Type B pancreatic cell (in vitro differentiated cells): Measurements from ENCODE around the gene TRIM9. TPM values are rescaled to one million over a fixed set of nuclear protein-coding genes. Genes with fewer than 3 reads are reported as not detected.

Source experiments
- DNase-seq: peaks from one replicate; pipeline ENCODE4 v3.0.0; 2021; ENCODE audit warnings: mixed read lengths; ENCODE audit not compliant: unreplicated experiment; ENCODE audit errors: extremely low spot score
- H3K27ac Mint-ChIP-seq: 2 replicates; pipeline ENCODE4 v1.8.0; 2021; ENCODE audit warnings: mild to moderate bottlenecking, mixed read lengths
- H3K27me3 Mint-ChIP-seq: 2 replicates; pipeline ENCODE4 v1.8.0; 2021; ENCODE audit warnings: mixed read lengths
- H3K36me3 Mint-ChIP-seq: 2 replicates; pipeline ENCODE4 v1.8.0; 2021; ENCODE audit warnings: mixed read lengths
- H3K4me1 Mint-ChIP-seq: one replicate; pipeline ENCODE4 v1.8.0; 2021; ENCODE audit warnings: mixed read lengths; ENCODE audit not compliant: unreplicated experiment
- H3K4me3 Mint-ChIP-seq: 2 replicates; pipeline ENCODE4 v1.8.0; 2021; ENCODE audit warnings: mild to moderate bottlenecking, mixed read lengths
- H3K9me3 Mint-ChIP-seq: 2 replicates; pipeline ENCODE4 v1.8.0; 2021; ENCODE audit warnings: mixed read lengths
- total RNA-seq: library from RNA; stranded (reverse); gene quantifications from 2 replicates; pipeline ENCODE4 v1.2.1, GENCODE V29; 2021; ENCODE audit warnings: low replicate concordance
- TF ChIP-seq, protein P1 (sequence below): fragments of 200-600 bp; sonication (generic); conservative IDR thresholded peaks from 2 replicates; pipeline ENCODE4 v1.5.0; 2021; ENCODE audit warnings: antibody characterized with exemption, mild to moderate bottlenecking

Gene TRIM9
- total RNA-seq, 1 donor from 2014 or later: 3.7 TPM

DNA sequence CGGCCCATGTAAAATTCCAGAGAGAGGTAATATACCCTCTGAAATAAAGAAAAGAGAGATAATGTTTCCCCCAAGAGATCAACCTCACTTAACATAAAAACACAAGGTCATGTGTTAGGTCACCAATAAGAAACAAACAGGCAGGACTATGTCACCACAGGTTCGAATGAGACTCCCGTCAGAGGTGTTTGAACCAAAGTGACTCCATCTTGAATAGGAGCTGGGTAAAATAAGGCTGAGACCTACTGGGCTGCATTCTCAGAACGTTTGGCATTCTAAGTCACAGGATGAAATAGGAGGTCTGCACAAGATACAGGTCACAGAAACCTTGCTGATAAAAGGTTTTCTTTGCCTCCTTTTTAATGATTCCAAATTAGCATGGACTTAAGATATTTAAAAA is 157.1 kb downstream of the TRIM9 start:
- peaks cover 17% of the 10 kb centered on the region for H3K36me3 Mint-ChIP-seq
- no peak overlapping the region for H3K4me3 Mint-ChIP-seq
- no peaks in the 10 kb centered on the region for H3K4me1 Mint-ChIP-seq
- no peak for DNase-seq
- H3K27me3 Mint-ChIP-seq: peaks cover 6% of the 10 kb centered on the region
- no peaks in the 10 kb centered on the region for H3K9me3 Mint-ChIP-seq
- TF ChIP-seq, protein P1, sequence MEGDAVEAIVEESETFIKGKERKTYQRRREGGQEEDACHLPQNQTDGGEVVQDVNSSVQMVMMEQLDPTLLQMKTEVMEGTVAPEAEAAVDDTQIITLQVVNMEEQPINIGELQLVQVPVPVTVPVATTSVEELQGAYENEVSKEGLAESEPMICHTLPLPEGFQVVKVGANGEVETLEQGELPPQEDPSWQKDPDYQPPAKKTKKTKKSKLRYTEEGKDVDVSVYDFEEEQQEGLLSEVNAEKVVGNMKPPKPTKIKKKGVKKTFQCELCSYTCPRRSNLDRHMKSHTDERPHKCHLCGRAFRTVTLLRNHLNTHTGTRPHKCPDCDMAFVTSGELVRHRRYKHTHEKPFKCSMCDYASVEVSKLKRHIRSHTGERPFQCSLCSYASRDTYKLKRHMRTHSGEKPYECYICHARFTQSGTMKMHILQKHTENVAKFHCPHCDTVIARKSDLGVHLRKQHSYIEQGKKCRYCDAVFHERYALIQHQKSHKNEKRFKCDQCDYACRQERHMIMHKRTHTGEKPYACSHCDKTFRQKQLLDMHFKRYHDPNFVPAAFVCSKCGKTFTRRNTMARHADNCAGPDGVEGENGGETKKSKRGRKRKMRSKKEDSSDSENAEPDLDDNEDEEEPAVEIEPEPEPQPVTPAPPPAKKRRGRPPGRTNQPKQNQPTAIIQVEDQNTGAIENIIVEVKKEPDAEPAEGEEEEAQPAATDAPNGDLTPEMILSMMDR: no peak
- no peak overlapping the region for H3K27ac Mint-ChIP-seq

DNA sequence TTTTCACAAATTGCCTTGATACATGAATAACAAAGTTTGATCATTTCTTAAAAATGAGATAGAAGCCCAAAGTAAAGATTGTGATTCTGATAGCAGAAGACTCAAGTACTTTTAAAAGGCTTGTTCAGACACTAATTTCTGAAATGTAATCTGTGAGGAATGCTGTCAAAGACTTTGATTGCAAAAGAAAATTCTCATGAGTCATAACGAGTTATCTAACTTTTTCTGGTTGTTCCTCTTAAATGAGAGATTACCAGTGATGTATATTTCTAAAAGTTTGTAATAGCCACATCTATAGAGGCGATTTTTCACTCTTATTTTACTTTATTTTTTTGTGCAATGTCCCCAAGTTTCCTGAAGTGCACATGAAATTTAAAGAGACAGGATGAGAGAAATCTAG is 157.6 kb downstream of the TRIM9 start:
- Mint-ChIP-seq H3K36me3 (peaks cover 17% of the 10 kb centered on the region), H3K27ac (no peak overlapping the region), H3K27me3 (peaks cover 6% of the 10 kb centered on the region), H3K9me3 (no peaks in the 10 kb centered on the region), H3K4me1 (peaks cover 4% of the 10 kb centered on the region), H3K4me3 (no peak overlapping the region)
- DNase-seq: no peak
- TF ChIP-seq, protein P1: no peak

DNA sequence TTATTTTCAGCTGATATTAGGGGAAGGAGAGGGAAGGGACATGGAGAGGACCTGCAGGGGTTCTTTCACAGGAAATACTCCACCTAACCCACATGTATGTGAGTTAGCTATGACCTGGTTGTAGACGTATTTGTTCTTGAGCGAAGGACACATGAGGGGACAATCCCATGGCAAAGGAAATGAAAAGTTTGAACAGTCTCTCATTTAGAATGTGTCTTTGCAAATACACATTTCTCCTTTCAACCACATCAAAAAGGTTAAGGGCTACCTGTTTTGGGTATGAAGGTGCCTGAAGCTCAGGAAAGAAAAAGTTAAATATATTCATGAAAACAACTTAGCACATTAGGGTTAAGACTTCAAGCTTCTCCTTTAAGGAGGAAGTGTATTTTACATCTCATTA is 158.0 kb downstream of the TRIM9 start:
- H3K4me3 Mint-ChIP-seq: no peak overlapping the region
- peaks cover 18% of the 10 kb centered on the region for H3K36me3 Mint-ChIP-seq
- peaks cover 8% of the 10 kb centered on the region for H3K4me1 Mint-ChIP-seq
- no peaks in the 10 kb centered on the region for H3K9me3 Mint-ChIP-seq
- H3K27ac Mint-ChIP-seq: no peak overlapping the region
- TF ChIP-seq, protein P1: no peak
- H3K27me3 Mint-ChIP-seq: peaks cover 4% of the 10 kb centered on the region
- no peak for DNase-seq

DNA sequence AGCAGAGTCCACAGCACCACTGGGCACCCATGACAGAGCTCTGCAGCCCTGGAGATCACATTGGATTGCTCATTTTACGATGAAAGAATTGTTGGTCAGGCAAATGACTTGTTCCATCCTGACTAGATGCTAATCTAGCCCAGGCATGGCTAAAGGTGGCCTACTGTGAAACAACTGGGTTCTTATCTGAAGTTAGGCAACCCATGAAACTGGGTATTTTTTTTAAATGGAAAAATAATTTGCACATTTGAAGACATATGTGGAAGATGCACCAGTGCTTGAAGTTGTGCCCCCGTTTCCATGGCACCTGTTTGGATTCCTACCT is 158.9 kb downstream of the TRIM9 start:
- H3K9me3 Mint-ChIP-seq: no peaks in the 10 kb centered on the region
- no peaks in the 10 kb centered on the region for H3K27me3 Mint-ChIP-seq
- no peak overlapping the region for H3K27ac Mint-ChIP-seq
- TF ChIP-seq, protein P1: no peak
- no peak overlapping the region for H3K4me3 Mint-ChIP-seq
- peaks cover 9% of the 10 kb centered on the region for H3K4me1 Mint-ChIP-seq
- DNase-seq: no peak
- peaks cover 18% of the 10 kb centered on the region for H3K36me3 Mint-ChIP-seq

DNA sequence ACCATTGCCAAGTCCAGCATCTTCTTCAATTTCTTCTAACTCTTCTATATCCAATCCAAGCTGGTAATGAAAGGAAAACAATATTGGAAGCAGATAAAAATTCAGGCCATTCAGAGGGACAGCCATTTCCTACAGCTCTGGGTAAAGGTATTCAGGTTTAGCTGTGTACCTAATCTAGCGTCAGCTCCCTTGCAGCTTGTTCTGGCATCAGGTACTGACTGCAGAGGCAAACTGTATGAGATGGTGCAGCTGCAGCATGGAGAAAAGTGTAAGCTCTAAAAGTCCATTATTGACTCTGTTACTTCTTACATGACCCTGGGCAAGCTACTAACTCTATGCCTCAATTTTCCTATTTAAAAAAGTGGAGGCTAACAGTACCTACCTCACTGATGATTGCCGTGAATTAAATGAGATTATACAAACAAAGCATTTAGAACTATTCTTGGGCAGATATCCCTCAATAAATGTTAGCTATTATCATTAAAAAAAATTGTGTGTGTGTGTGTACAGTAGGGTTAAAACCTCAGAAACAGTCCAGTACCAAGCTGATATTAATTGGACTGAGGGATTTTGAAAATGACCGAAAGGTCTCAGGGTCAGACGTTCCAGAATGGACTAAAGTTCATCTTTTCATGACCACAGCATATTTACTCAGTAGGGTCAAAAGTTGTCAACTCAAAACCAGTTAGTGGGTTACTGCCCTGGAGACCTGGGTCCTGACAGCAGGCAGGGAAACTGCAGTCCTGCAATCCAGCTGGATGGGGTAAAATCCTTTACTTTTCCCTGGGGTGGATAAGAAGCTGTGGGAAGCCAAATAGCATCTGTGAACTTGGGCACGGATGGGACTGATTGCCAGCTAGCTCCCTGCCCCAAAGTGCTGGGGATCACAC is 159.5 kb downstream of the TRIM9 start:
- Mint-ChIP-seq H3K27ac (no peak overlapping the region), H3K27me3 (no peaks in the 10 kb centered on the region), H3K36me3 (peaks cover 14% of the 10 kb centered on the region), H3K4me1 (peaks cover 9% of the 10 kb centered on the region), H3K9me3 (no peaks in the 10 kb centered on the region), H3K4me3 (no peak overlapping the region)
- TF ChIP-seq, protein P1: no peak
- no peak for DNase-seq
